Measurements from ENCODE around the gene PRPH. TPM values are rescaled to one million over a fixed set of nuclear protein-coding genes. Genes with fewer than 3 reads are reported as not detected.

PRPH gene
- total and polyA plus RNA-seq, 9 of the 15 experiments (the other 6 are each of a cell fraction or from before 2014, with no cell fraction given), result 0.27 to 1.9 (median 1.3) TPM; not detected in 1

- Histone ChIP-seq H3K79me2 (ENCODE audit: control insufficient read depth, insufficient read depth, low read length) (no peaks in the 10 kb centered on the region), H3K9me3 (replicated peaks; ENCODE audit: control insufficient read depth, insufficient read depth, low read depth, low read length) (no peaks in the 10 kb centered on the region), H3K4me1 (replicated peaks in 1 of 2; ENCODE audit: control insufficient read depth in 2 of 2, insufficient read depth in 2 of 2, low read length in 2 of 2) (peaks cover 11 to 41% of the 10 kb centered on the region in 2 experiments), H2AFZ (ENCODE audit: low read depth, low read length) (no peak overlapping the region), H3K36me3 (ENCODE audit: control insufficient read depth, insufficient read depth, low read length) (peaks cover 27% of the 10 kb centered on the region; the same call in 2 of the 3 replicates), H3K4me3 (no peak overlapping the region), H3K9ac (ENCODE audit: insufficient read depth in 1 of 2, low read depth in 2 of 2, low read length in 2 of 2) (no peak overlapping the region), H4K20me1 (replicated peaks; ENCODE audit: control insufficient read depth, insufficient read depth, low read length) (no peaks in the 10 kb centered on the region), H3K27ac (ENCODE audit: extremely low read depth, low read depth, low read length) (no peak overlapping the region), H3K27me3 (ENCODE audit: control insufficient read depth in 2 of 2, insufficient read depth in 2 of 2, low read length in 2 of 2) (no peaks in the 10 kb centered on the region), H3K4me2 (ENCODE audit: insufficient read depth, low read length) (no peak overlapping the region), H3K9me1 (ENCODE audit: control insufficient read depth, insufficient read depth, low read length) (peaks cover 3% of the 10 kb centered on the region)
- ATAC-seq (no peak), FAIRE-seq (no peak), DNase-seq (ENCODE audit: extremely low read depth in 1 of 4, low spot score in 3 of 4) (no peak)
- WGBS (ENCODE audit: insufficient coverage, low coverage, missing lambda C conversion rate), result 88% methylated on average over 11 of the region's 19 CpGs
- no TSS peak for BruUV-seq (replicated peaks)
- in situ Hi-C loops (cut with MboI) (no loop called here), intact Hi-C loops (cut with micrococcal nuclease) (no loop called here)
- ChIA-PET CTCF (ENCODE audit: low intra/inter-chr PET ratio) (interaction anchor here (0.7 to 1.3 kb wide), 2 partner anchors 8 to 46 kb away, joined by 3 to 4 read pairs; no protein-coding TSS in a partner anchor), POLR2A (interaction anchor here (0.7 to 1.4 kb wide), 6 partner anchors 8 to 67 kb away, joined by 3 to 10 read pairs (median 4); partner anchors contain the start of gene TROAP)
- TF ChIP-seq POLR2G (IDR thresholded peaks at IDR 0.05; ENCODE audit: low read depth, low read length), result 0 out of 2 replicates have a peak, but pooled peaks have one; percentile 36
- TF ChIP-seq MXD1 (CRISPR knock-in tag; IDR thresholded peaks at IDR 0.05; ENCODE audit: borderline replicate concordance, poor library complexity, severe bottlenecking), result no peak
Observed at GRCh38 chr12:49334226-49334625, 39.3 kb downstream of the PRPH start.

DNA sequence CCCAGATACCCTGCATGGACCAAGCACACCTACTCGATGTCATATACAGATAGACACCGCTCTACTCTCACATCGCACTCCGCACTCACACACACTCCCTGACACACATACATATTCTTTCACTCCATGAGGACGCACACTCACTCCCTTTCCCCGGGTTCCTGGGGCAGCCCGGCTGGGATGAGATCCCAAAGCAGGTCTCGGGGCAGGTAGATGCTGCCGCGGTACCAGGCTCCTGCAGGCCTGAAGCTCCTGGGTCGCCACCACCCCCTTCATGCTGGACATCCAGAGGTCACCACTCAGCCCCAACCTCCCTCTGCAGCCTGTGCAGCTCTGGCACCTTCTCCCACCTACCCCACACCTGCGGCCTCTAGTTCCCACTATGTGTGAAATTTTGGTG, 39.7 kb downstream of the PRPH start:
- Histone ChIP-seq H3K4me1 (replicated peaks in 1 of 2; ENCODE audit: control insufficient read depth in 2 of 2, insufficient read depth in 2 of 2, low read length in 2 of 2) (peaks cover 11 to 45% of the 10 kb centered on the region in 2 experiments), H3K27ac (ENCODE audit: extremely low read depth, low read depth, low read length) (no peak overlapping the region), H3K4me3 (no peak overlapping the region), H3K9me1 (ENCODE audit: control insufficient read depth, insufficient read depth, low read length) (peaks cover 3% of the 10 kb centered on the region), H3K9me3 (replicated peaks; ENCODE audit: control insufficient read depth, insufficient read depth, low read depth, low read length) (no peaks in the 10 kb centered on the region), H3K79me2 (ENCODE audit: control insufficient read depth, insufficient read depth, low read length) (no peaks in the 10 kb centered on the region), H3K9ac (ENCODE audit: insufficient read depth in 1 of 2, low read depth in 2 of 2, low read length in 2 of 2) (no peak overlapping the region), H2AFZ (ENCODE audit: low read depth, low read length) (no peak overlapping the region), H3K36me3 (ENCODE audit: control insufficient read depth, insufficient read depth, low read length) (peaks cover 23% of the 10 kb centered on the region; the same call in 2 of the 3 replicates), H3K27me3 (ENCODE audit: control insufficient read depth in 2 of 2, insufficient read depth in 2 of 2, low read length in 2 of 2) (no peaks in the 10 kb centered on the region), H4K20me1 (replicated peaks; ENCODE audit: control insufficient read depth, insufficient read depth, low read length) (no peaks in the 10 kb centered on the region), H3K4me2 (ENCODE audit: insufficient read depth, low read length) (no peak overlapping the region)
- intact Hi-C loops (cut with micrococcal nuclease), result no loop called here
- BruUV-seq (replicated peaks), result no TSS peak
- DNase-seq (ENCODE audit: extremely low read depth in 1 of 4, low spot score in 3 of 4) (no peak), ATAC-seq (no peak), FAIRE-seq (no peak)
- ChIA-PET POLR2A (interaction anchor here (0.7 to 1.4 kb wide), 5 partner anchors 8 to 68 kb away, joined by 3 to 10 read pairs (median 4); partner anchors contain the start of gene TROAP), CTCF (ENCODE audit: low intra/inter-chr PET ratio) (interaction anchor here (0.7 to 3.8 kb wide), 2 partner anchors 8 to 45 kb away, joined by 3 to 27 read pairs; no protein-coding TSS in a partner anchor)
- WGBS (ENCODE audit: insufficient coverage, low coverage, missing lambda C conversion rate), result 71% methylated on average over 10 of the region's 12 CpGs
- in situ Hi-C loops (cut with MboI), result loop anchor here (5.0 kb wide), 1 partner anchor 47 kb away; no protein-coding TSS in a partner anchor
- TF ChIP-seq THRAP3 (IDR thresholded peaks at IDR 0.05; ENCODE audit: borderline replicate concordance), result no peak
- TF ChIP-seq SIN3B (IDR thresholded peaks at IDR 0.05; ENCODE audit: low read depth), result no peak
- TF ChIP-seq KLF10 (CRISPR knock-in tag; IDR thresholded peaks at IDR 0.05), result no peak
- no peak for TF ChIP-seq CHAMP1 (IDR thresholded peaks at IDR 0.05)
- no peak for TF ChIP-seq CEBPB (tag; IDR thresholded peaks at IDR 0.05)
- TF ChIP-seq EHMT2 (IDR thresholded peaks at IDR 0.05), result no peak
- no peak for TF ChIP-seq YY1 (IDR thresholded peaks at IDR 0.05; ENCODE audit: borderline replicate concordance in 1 of 3, control insufficient read depth in 1 of 3, extremely low read depth in 1 of 3, insufficient read depth in 3 of 3, insufficient read length in 1 of 3, insufficient replicate concordance in 2 of 3, low read depth in 1 of 3, low read length in 2 of 3)
- TF ChIP-seq EWSR1 (IDR thresholded peaks at IDR 0.05; ENCODE audit: borderline replicate concordance, low read depth, partially characterized antibody), result no peak

Data from K562 (cell line).